ENCODE results near the gene REXO1. TPM values are rescaled to one million over a fixed set of nuclear protein-coding genes. Genes with fewer than 3 reads are reported as not detected.

REXO1 gene
- total and polyA plus RNA-seq, 9 of the 15 experiments (the other 6 are each of a cell fraction or from before 2014, with no cell fraction given): 0.04 to 63.3 (median 15.8) TPM

GRCh38 chr19:1850809-1851653 is 2.7 kb upstream of the REXO1 start (continued):
- TF ChIP-seq CTCF (IDR thresholded peaks at IDR 0.05 in 2 of 3, conservative IDR thresholded peaks at IDR 0.05 in 1 of 3; ENCODE audit: insufficient read depth in 2 of 3, low read depth in 1 of 3, low read length in 3 of 3) (peak; percentile 48 to 50 (median 49); a peak in 5 of 6 replicates), TRIM25 (IDR thresholded peaks at IDR 0.05; ENCODE audit: borderline replicate concordance) (no peak), ZFP36 (IDR thresholded peaks at IDR 0.05; ENCODE audit: low read depth, low read length, partially characterized antibody) (peak; percentile 92), CHD4 (IDR thresholded peaks at IDR 0.05; ENCODE audit: insufficient read depth, insufficient replicate concordance, low read depth, low read length, poor library complexity, severe bottlenecking) (no peak), ZKSCAN1 (IDR thresholded peaks at IDR 0.05; ENCODE audit: low read depth, low read length) (no peak), PHTF2 (CRISPR knock-in tag; IDR thresholded peaks at IDR 0.05) (no peak), RCOR1 (IDR thresholded peaks at IDR 0.05; ENCODE audit: borderline replicate concordance in 1 of 2, low read depth in 2 of 2, low read length in 2 of 2) (peak in 1 of 2 experiments; percentile 76; a peak in 2 of 4 replicates), ZNF668 (CRISPR knock-in tag; IDR thresholded peaks at IDR 0.05) (no peak), E2F1 (CRISPR knock-in tag; IDR thresholded peaks at IDR 0.05) (no peak), ZNF561 (CRISPR knock-in tag; conservative IDR thresholded peaks at IDR 0.05) (no peak), SIN3A (IDR thresholded peaks at IDR 0.05; ENCODE audit: borderline replicate concordance in 2 of 2, control insufficient read depth in 1 of 2, low read depth in 2 of 2, low read length in 2 of 2) (no peak)

All from K562 (cell line).